H1 (cell line): ENCODE data around the gene FITM1. TPM values are rescaled to one million over a fixed set of nuclear protein-coding genes. Genes with fewer than 3 reads are reported as not detected.

Experiments used
- KDM5A ChIP-seq: fragments of 200-600 bp; IDR thresholded peaks from 2 replicates; pipeline ENCODE4 v1.7.1; 2012; ENCODE audit warnings: mild to moderate bottlenecking, low read length, inconsistent platforms, mixed read lengths
- SP2 ChIP-seq: IDR thresholded peaks from 2 replicates; pipeline ENCODE4 v1.6.1; 2012; ENCODE audit warnings: mild to moderate bottlenecking, low read length, inconsistent platforms
- TAF1 ChIP-seq: IDR thresholded peaks from 2 replicates; pipeline ENCODE4 v1.6.1; 2011; ENCODE audit warnings: mild to moderate bottlenecking, low read depth, low read length
- TAF7 ChIP-seq: optimal IDR thresholded peaks from 2 replicates; pipeline ENCODE3; 2011; ENCODE audit warnings: low read depth, mild to moderate bottlenecking, inconsistent platforms, low read length, moderate library complexity, borderline replicate concordance
- polyA plus RNA-seq, 7 experiments: library from polyadenylated mRNA; depleted of rRNA in 3 of 7; stranded (reverse) in 5 of 7; unstranded in 2 of 7; fragments of >200 nt in 5 of 7; fragments of 200-250 nt in 2 of 7; gene quantifications; 1 replicate in 5 of 7; 2 replicates in 1 of 7; 4 replicates in 1 of 7; pipeline versions ENCODE4 v1.2.1 to v1.2.3, GENCODE V29; 2011 to 2013; ENCODE audit warnings: missing spikeins in 2 of 7, mixed read lengths in 2 of 7
- total RNA-seq: library from RNA; stranded (reverse); fragmentation: NEBNext Ultra II Directional; extraction: Animal tissue kit (Norgen Biotek cat#: 25700); gene quantifications from 2 replicates; pipeline ENCODE4 v1.2.1, GENCODE V29; 2021
- TF ChIP-seq, protein P1 (sequence below): fragments of 300-600 bp; sonication (generic); IDR thresholded peaks from 2 replicates; pipeline ENCODE4 v1.7.1; 2012; ENCODE audit warnings: low read length, moderate library complexity, mild to moderate bottlenecking, inconsistent platforms; ENCODE audit not compliant: insufficient replicate concordance
- TF ChIP-seq, protein P2 (sequence below): IDR thresholded peaks from 2 replicates; pipeline ENCODE4 v1.6.1; 2012; ENCODE audit warnings: inconsistent platforms
- TF ChIP-seq, protein P3 (sequence below): IDR thresholded peaks from 2 replicates; pipeline ENCODE4 v1.6.1; 2011; ENCODE audit warnings: low read length, improper control_type of control experiment
- TF ChIP-seq, protein P4 (sequence below): IDR thresholded peaks from 2 replicates; pipeline ENCODE4 v1.6.1; 2012; ENCODE audit warnings: inconsistent platforms

The FITM1 gene
- total and polyA plus RNA-seq, 2 of the 8 experiments (the other 6 are each of a cell fraction or from before 2014, with no cell fraction given) = 0.53 to 0.76 TPM

DNA sequence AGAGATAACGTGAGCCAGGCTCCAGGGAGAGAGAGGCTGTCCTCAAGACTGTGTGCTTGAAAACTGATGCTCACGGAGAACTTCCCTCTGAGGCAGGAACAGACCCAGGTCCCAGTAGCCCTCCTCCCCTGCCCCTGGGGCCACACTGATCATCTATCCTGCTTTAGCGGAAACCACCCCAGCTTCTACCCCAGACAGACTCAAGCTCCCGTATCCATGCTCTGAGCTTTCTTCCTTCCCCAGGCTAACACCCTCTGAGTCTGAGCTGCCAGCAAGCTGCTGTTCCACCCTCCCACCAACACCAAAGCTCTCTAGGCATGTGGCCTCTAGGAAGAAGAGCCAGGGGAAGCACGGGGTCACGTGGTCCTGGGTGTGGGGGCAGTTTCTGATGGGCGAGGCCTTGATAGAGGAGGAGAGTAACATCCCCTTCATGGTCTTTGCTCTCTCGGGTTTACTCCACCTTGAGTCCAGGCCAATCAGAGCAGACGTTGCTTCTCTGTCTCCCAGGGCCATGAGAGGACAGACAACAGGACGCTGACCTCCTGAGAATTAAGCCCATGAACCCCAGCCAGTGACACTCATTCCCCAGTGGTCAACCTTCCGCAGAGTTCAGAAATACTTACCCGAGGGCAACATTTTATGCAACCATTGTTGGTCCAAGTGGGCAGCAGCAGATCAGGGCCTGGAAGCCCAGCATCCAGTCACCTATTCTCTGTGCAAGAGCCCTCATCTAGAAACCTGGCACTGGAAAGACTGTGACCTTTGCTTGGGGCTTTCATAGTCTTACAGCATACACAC lies 35.0 kb upstream of the FITM1 start (continued):
- TF ChIP-seq, protein P1, sequence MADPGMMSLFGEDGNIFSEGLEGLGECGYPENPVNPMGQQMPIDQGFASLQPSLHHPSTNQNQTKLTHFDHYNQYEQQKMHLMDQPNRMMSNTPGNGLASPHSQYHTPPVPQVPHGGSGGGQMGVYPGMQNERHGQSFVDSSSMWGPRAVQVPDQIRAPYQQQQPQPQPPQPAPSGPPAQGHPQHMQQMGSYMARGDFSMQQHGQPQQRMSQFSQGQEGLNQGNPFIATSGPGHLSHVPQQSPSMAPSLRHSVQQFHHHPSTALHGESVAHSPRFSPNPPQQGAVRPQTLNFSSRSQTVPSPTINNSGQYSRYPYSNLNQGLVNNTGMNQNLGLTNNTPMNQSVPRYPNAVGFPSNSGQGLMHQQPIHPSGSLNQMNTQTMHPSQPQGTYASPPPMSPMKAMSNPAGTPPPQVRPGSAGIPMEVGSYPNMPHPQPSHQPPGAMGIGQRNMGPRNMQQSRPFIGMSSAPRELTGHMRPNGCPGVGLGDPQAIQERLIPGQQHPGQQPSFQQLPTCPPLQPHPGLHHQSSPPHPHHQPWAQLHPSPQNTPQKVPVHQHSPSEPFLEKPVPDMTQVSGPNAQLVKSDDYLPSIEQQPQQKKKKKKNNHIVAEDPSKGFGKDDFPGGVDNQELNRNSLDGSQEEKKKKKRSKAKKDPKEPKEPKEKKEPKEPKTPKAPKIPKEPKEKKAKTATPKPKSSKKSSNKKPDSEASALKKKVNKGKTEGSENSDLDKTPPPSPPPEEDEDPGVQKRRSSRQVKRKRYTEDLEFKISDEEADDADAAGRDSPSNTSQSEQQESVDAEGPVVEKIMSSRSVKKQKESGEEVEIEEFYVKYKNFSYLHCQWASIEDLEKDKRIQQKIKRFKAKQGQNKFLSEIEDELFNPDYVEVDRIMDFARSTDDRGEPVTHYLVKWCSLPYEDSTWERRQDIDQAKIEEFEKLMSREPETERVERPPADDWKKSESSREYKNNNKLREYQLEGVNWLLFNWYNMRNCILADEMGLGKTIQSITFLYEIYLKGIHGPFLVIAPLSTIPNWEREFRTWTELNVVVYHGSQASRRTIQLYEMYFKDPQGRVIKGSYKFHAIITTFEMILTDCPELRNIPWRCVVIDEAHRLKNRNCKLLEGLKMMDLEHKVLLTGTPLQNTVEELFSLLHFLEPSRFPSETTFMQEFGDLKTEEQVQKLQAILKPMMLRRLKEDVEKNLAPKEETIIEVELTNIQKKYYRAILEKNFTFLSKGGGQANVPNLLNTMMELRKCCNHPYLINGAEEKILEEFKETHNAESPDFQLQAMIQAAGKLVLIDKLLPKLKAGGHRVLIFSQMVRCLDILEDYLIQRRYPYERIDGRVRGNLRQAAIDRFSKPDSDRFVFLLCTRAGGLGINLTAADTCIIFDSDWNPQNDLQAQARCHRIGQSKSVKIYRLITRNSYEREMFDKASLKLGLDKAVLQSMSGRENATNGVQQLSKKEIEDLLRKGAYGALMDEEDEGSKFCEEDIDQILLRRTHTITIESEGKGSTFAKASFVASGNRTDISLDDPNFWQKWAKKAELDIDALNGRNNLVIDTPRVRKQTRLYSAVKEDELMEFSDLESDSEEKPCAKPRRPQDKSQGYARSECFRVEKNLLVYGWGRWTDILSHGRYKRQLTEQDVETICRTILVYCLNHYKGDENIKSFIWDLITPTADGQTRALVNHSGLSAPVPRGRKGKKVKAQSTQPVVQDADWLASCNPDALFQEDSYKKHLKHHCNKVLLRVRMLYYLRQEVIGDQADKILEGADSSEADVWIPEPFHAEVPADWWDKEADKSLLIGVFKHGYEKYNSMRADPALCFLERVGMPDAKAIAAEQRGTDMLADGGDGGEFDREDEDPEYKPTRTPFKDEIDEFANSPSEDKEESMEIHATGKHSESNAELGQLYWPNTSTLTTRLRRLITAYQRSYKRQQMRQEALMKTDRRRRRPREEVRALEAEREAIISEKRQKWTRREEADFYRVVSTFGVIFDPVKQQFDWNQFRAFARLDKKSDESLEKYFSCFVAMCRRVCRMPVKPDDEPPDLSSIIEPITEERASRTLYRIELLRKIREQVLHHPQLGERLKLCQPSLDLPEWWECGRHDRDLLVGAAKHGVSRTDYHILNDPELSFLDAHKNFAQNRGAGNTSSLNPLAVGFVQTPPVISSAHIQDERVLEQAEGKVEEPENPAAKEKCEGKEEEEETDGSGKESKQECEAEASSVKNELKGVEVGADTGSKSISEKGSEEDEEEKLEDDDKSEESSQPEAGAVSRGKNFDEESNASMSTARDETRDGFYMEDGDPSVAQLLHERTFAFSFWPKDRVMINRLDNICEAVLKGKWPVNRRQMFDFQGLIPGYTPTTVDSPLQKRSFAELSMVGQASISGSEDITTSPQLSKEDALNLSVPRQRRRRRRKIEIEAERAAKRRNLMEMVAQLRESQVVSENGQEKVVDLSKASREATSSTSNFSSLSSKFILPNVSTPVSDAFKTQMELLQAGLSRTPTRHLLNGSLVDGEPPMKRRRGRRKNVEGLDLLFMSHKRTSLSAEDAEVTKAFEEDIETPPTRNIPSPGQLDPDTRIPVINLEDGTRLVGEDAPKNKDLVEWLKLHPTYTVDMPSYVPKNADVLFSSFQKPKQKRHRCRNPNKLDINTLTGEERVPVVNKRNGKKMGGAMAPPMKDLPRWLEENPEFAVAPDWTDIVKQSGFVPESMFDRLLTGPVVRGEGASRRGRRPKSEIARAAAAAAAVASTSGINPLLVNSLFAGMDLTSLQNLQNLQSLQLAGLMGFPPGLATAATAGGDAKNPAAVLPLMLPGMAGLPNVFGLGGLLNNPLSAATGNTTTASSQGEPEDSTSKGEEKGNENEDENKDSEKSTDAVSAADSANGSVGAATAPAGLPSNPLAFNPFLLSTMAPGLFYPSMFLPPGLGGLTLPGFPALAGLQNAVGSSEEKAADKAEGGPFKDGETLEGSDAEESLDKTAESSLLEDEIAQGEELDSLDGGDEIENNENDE = no peak
- TF ChIP-seq KDM5A = no peak
- TF ChIP-seq SP2 = no peak
- TF ChIP-seq TAF1 = peak; percentile 94
- TF ChIP-seq, protein P2, sequence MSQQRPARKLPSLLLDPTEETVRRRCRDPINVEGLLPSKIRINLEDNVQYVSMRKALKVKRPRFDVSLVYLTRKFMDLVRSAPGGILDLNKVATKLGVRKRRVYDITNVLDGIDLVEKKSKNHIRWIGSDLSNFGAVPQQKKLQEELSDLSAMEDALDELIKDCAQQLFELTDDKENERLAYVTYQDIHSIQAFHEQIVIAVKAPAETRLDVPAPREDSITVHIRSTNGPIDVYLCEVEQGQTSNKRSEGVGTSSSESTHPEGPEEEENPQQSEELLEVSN = peak; percentile 82
- TF ChIP-seq, protein P3, sequence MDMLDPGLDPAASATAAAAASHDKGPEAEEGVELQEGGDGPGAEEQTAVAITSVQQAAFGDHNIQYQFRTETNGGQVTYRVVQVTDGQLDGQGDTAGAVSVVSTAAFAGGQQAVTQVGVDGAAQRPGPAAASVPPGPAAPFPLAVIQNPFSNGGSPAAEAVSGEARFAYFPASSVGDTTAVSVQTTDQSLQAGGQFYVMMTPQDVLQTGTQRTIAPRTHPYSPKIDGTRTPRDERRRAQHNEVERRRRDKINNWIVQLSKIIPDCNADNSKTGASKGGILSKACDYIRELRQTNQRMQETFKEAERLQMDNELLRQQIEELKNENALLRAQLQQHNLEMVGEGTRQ = peak; percentile 90
- TF ChIP-seq, protein P4, sequence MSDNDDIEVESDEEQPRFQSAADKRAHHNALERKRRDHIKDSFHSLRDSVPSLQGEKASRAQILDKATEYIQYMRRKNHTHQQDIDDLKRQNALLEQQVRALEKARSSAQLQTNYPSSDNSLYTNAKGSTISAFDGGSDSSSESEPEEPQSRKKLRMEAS = peak; percentile 95
- TF ChIP-seq TAF7 = peak; percentile 95
